GM18502 (cell line): Measurements from ENCODE around the gene KRT72.
"Not testable (repeated sequence)": the region's sequence is repeated elsewhere in the genome, so short reads cannot be mapped to it uniquely, and the experiment has no call there.

Experiments used
- ATAC-seq: cut with Tn5 transposase; IDR thresholded peaks from one replicate; pipeline ENCODE4 v1.9.1; 2021; ENCODE audit warnings: mild to moderate bottlenecking; ENCODE audit not compliant: unreplicated experiment, poor library complexity

The KRT72 gene

GRCh38 chr12:52608826-52609630 is 7.8 kb upstream of the KRT72 start:
- ATAC-seq: no peak

GRCh38 chr12:52608161-52608560 is 6.9 kb upstream of the KRT72 start:
- ATAC-seq: no peak

GRCh38 chr12:52607314-52607713 is 6.1 kb upstream of the KRT72 start:
- ATAC-seq: no peak

- ATAC-seq: no peak
Observed at GRCh38 chr12:52606581-52607218, 5.4 kb upstream of the KRT72 start.

GRCh38 chr12:52606096-52606495 is 4.8 kb upstream of the KRT72 start:
- ATAC-seq: no peak

GRCh38 chr12:52605542-52605941 is 4.3 kb upstream of the KRT72 start:
- ATAC-seq: no peak

GRCh38 chr12:52604859-52605258 is 3.6 kb upstream of the KRT72 start:
- ATAC-seq: no peak

GRCh38 chr12:52603314-52603713 is 2.1 kb upstream of the KRT72 start:
- no peak for ATAC-seq

- ATAC-seq: no peak
Observed at GRCh38 chr12:52602552-52602951, 1.3 kb upstream of the KRT72 start.

GRCh38 chr12:52601671-52602070 is 408 bp upstream of the KRT72 start:
- no peak for ATAC-seq

GRCh38 chr12:52600475-52600874 is 788 bp downstream of the KRT72 start:
- no peak for ATAC-seq

GRCh38 chr12:52600071-52600470 is 1.2 kb downstream of the KRT72 start:
- no peak for ATAC-seq

- no peak for ATAC-seq
Observed at GRCh38 chr12:52598966-52599365, 2.3 kb downstream of the KRT72 start.

- ATAC-seq: not testable (repeated sequence)
Observed at GRCh38 chr12:52594237-52594636, 7.0 kb downstream of the KRT72 start.

GRCh38 chr12:52591521-52591920 is 9.7 kb downstream of the KRT72 start:
- no peak for ATAC-seq

GRCh38 chr12:52590021-52590420 is 11.2 kb downstream of the KRT72 start:
- no peak for ATAC-seq

GRCh38 chr12:52587563-52587962 is 13.7 kb downstream of the KRT72 start:
- ATAC-seq: no peak

- ATAC-seq: no peak
Observed at GRCh38 chr12:52585946-52586345, 15.3 kb downstream of the KRT72 start.

GRCh38 chr12:52585066-52585465 is 16.2 kb downstream of the KRT72 start:
- ATAC-seq: no peak

GRCh38 chr12:52584156-52584682 is 17.0 kb downstream of the KRT72 start:
- no peak for ATAC-seq

GRCh38 chr12:52582971-52583456 is 18.2 kb downstream of the KRT72 start:
- no peak for ATAC-seq
